ENCODE measurements around the gene ACOXL.

Gene ACOXL

DNA sequence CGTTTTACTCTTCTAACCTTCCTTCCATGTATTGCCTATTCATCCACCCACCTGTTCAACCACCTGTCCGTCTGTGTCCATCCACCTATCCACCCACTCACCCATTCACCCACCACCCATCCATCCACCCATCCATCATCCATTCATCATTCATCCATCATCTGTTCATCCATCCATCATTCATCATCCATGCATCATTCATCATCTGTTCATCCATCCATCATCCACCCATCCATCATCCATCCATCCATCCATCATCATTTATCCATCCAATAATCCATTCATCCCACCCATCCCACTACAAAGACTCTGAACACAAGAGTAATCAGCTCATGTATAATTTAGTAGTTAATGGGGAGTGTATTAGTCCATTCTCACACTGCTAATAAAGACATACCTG, 78.0 kb downstream of the ACOXL start:
- no peak overlapping the region for H3K4me3 ChIP-seq (ENCODE audit: low read depth, low read length)
- TF ChIP-seq, protein P1, sequence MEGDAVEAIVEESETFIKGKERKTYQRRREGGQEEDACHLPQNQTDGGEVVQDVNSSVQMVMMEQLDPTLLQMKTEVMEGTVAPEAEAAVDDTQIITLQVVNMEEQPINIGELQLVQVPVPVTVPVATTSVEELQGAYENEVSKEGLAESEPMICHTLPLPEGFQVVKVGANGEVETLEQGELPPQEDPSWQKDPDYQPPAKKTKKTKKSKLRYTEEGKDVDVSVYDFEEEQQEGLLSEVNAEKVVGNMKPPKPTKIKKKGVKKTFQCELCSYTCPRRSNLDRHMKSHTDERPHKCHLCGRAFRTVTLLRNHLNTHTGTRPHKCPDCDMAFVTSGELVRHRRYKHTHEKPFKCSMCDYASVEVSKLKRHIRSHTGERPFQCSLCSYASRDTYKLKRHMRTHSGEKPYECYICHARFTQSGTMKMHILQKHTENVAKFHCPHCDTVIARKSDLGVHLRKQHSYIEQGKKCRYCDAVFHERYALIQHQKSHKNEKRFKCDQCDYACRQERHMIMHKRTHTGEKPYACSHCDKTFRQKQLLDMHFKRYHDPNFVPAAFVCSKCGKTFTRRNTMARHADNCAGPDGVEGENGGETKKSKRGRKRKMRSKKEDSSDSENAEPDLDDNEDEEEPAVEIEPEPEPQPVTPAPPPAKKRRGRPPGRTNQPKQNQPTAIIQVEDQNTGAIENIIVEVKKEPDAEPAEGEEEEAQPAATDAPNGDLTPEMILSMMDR (IDR thresholded peaks at IDR 0.05; ENCODE audit: low read depth, low read length) = no peak

DNA sequence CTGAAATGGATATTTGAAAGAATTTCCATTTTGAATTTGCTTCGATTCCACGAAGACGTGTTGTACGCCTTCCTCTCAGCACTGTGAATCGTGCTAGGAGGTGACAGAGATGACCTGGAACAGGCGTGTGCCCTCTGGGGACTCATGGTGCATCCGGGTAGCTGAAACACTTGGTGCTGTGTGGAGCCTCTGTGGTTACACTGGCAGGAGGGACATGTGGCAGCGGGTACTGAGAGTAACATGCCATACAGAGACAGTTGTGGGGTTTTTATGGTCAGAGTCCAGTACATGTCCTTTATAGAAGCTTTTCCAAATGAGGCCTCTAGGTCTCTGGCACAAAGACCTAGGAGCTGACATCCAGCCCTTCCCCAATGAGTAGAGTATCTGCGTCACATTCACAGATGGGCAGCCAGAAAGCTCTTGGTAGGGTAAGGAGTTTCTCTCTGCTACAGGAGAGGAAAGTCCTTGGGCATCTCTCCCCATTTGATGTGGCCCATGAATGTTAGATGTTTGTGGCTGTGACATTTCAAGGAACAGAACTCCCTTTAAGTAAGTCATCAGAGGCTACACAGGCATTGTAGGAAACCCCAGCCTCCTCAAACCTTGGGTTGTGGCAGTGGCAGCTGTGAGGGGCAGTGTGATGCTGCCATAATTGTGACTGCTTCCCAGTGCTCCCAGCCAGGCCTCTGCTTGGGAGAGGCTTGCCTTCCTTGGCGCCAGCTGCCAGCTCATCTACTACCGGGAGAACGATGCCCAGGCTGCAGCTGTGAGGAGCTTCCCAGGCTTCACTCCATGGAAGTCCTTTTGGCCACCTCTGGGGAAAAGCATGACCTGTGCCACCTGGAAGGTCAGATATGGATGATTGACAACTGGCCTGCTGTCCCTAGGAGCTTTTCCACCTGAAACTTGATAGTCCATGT, 80.6 kb downstream of the ACOXL start:
- H3K4me3 ChIP-seq (ENCODE audit: low read depth, low read length) = no peak overlapping the region
- TF ChIP-seq, protein P1 (IDR thresholded peaks at IDR 0.05; ENCODE audit: low read depth, low read length) = no peak

DNA sequence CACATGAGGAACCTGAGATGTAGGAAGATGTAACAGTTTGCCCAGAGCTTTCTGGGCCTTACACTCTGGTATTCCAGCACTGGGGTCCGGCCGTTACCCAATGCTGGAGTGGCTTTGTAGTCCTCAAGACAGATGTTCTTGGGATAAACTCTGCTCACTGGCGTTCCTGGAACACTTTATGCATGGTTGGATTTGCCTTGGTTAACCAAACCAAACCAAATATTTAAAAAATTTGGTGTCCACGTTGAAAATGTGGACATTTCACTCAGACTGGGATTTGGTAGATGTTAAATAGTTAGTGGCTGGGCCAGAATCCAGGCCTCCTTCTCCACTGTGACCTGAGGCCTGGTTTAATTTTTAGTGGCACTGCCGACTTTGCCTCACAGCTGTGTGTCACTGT, 81.5 kb downstream of the ACOXL start:
- TF ChIP-seq, protein P1 (IDR thresholded peaks at IDR 0.05; ENCODE audit: low read depth, low read length) = no peak
- H3K4me3 ChIP-seq (ENCODE audit: low read depth, low read length) = no peak overlapping the region

DNA sequence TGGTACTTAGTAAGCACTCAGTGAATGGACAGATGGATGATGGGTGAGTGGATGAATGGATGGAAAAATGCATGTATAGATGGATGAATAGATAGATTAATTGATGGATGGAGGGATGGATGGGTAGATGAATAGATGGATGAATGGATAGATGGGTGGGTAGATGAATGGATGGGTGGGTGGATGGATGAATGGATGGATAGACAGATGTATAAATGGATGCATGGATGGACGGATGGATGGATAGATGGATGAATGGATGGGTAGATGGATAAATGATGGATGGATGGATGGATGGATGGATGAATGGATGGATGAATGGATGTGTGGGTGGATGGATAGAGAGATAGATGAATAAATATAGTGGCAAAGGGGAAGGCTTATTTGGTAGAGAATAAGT, 83.6 kb downstream of the ACOXL start:
- TF ChIP-seq, protein P1 (IDR thresholded peaks at IDR 0.05; ENCODE audit: low read depth, low read length) = no peak
- no peak overlapping the region for H3K4me3 ChIP-seq (ENCODE audit: low read depth, low read length)

DNA sequence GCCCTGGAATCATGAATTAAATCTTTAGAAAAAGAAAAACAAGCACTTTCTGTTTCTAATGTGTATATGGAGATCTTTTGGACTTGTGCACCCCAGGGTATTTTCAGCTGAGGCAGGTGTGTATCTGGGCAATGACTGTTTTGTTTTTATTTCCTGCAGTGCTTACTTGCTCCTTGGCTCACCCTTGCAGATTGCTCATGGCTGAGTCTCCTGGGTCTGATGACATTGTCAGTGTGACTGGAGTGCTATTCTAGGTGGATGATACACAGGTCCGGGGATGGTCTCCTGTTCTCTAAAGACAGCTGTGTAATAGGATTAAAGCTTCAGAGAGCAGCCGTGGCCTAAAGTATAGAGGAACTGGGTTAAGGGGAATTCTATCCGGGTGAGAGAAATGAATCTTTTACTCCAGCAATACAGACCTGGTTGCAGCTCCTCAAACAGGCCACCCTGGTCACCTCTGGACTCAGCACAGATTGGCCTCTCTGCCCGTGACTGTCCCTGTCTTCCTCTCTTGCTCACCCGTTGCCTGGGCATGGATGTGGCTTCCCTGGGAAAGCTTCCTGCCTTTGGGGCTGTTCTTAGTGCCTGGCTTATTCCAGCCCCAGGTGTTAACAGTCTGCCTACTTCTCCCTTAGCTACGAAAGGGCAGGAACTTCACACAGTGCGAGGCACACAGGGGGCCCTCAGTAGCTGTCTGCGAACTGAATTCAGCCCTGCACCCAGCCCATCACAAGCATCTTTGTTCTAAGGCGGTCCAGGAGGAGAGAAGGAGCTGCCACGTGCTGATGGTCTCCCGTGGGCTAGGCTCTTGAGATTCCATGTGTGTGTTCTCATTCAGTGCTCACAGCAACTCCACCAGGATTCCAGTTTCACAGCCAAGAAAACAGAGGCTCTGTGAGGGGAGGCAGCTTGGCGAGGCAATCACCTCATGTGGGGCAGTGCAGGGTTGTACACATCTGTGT, 84.3 kb downstream of the ACOXL start:
- TF ChIP-seq, protein P1 (IDR thresholded peaks at IDR 0.05; ENCODE audit: low read depth, low read length) = no peak

DNA sequence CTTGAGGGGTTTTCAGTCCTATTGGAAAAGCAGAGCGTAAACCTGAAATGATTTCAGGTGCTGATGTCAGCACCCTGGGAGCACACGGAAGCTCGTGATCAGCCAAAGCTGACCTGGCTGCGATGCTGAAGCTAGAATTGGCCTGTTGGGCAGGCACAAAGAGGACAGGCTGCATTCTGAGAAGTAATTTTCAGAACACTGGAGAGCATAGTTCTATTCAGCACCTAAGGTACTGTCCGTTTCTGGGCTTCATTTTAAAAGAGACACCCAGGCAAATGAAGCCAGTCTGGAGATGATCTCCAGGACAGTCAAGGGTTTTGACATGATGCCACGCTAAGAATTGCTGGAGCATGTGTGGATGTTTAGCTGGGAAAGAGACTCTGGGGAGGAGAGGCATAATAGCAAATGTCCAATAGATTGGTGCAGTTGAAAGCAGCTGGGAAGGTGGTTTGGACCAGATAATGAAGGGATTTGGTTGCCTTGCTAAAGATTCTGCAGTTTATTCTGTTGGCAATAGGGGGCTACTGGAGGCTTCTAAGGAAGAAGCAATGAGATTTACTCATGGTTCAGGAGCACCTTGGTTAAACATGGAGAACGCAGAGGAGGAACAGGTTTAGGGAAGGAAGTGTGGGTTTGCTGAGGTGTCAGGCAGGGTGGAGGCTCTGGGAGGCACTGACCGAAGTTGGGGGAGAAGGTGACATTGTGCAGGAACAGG, 86.6 kb downstream of the ACOXL start:
- TF ChIP-seq, protein P1 (IDR thresholded peaks at IDR 0.05; ENCODE audit: low read depth, low read length) = no peak

More for the DNA sequence above, 84.3 kb downstream of the ACOXL start:
- H3K4me3 ChIP-seq (ENCODE audit: low read depth, low read length) = no peak overlapping the region

More for the DNA sequence above, 86.6 kb downstream of the ACOXL start:
- H3K4me3 ChIP-seq (ENCODE audit: low read depth, low read length) = no peak overlapping the region

All from WI38 (cell line).